ENCODE results near the gene CCR7. TPM values are rescaled to one million over a fixed set of nuclear protein-coding genes. Genes with fewer than 3 reads are reported as not detected.

CCR7 gene
- total and polyA plus RNA-seq, 2 of the 13 experiments (the other 11 are each of a cell fraction or from before 2014, with no cell fraction given): 0.04 to 0.53 TPM

GRCh38 chr17:40524243-40524965 is 40.9 kb downstream of the CCR7 start (continued):
- TF ChIP-seq CREBL2 (CRISPR knock-in tag; IDR thresholded peaks at IDR 0.05; ENCODE audit: borderline replicate concordance): no peak
- peak; percentile 45; the same call in 1 of the 2 replicates for TF ChIP-seq HMG20A (CRISPR knock-in tag; IDR thresholded peaks at IDR 0.05; ENCODE audit: borderline replicate concordance)
- no peak for TF ChIP-seq SAFB2 (CRISPR knock-in tag; IDR thresholded peaks at IDR 0.05; ENCODE audit: borderline replicate concordance, low read depth)

- no peak overlapping the region for H3K27ac ChIP-seq (ENCODE audit: extremely low read length, insufficient read depth, low read length)
- no peaks in the 10 kb centered on the region for H4K20me1 ChIP-seq (ENCODE audit: insufficient read depth, low read length)
- no peak overlapping the region for H2AFZ ChIP-seq (ENCODE audit: low read length)
- H3K4me3 ChIP-seq (replicated peaks in 1 of 3; ENCODE audit: insufficient read depth in 1 of 3, low read depth in 2 of 3, low read length in 3 of 3): no peak overlapping the region
- H3K4me1 ChIP-seq (ENCODE audit: insufficient read depth, low read length): peaks cover 55% of the 10 kb centered on the region
- 80% methylated on average over 5 of the region's 5 CpGs for WGBS (ENCODE audit: low lambda C conversion rate)
- no peak overlapping the region for H3K4me2 ChIP-seq (ENCODE audit: low read depth, low read length)
- no peaks in the 10 kb centered on the region for H3K79me2 ChIP-seq (ENCODE audit: insufficient read depth, low read length)
- in situ Hi-C loops (cut with HindIII; ENCODE audit: extremely low pct_ligation_motif_present, low pct_unique_long_range_greater_than_20kb): no loop called here
- no peak overlapping the region for H3K9ac ChIP-seq (ENCODE audit: insufficient read depth, low read depth, low read length)
- TF ChIP-seq IRF1 (CRISPR knock-in tag; IDR thresholded peaks at IDR 0.05; ENCODE audit: low read depth): no peak
- TF ChIP-seq ZNF746 (CRISPR knock-in tag; IDR thresholded peaks at IDR 0.05): no peak
- TF ChIP-seq MIXL1 (CRISPR knock-in tag; IDR thresholded peaks at IDR 0.05): no peak
- TF ChIP-seq ZNF256 (CRISPR knock-in tag; conservative IDR thresholded peaks at IDR 0.05): no peak
- no peak for TF ChIP-seq ZNF672 (CRISPR knock-in tag; IDR thresholded peaks at IDR 0.05)
- TF ChIP-seq CAMTA2 (CRISPR knock-in tag; IDR thresholded peaks at IDR 0.05; ENCODE audit: borderline replicate concordance): no peak
- no peak for TF ChIP-seq TEAD3 (CRISPR knock-in tag; optimal IDR thresholded peaks at IDR 0.05; ENCODE audit: borderline replicate concordance)
- TF ChIP-seq, protein P1, sequence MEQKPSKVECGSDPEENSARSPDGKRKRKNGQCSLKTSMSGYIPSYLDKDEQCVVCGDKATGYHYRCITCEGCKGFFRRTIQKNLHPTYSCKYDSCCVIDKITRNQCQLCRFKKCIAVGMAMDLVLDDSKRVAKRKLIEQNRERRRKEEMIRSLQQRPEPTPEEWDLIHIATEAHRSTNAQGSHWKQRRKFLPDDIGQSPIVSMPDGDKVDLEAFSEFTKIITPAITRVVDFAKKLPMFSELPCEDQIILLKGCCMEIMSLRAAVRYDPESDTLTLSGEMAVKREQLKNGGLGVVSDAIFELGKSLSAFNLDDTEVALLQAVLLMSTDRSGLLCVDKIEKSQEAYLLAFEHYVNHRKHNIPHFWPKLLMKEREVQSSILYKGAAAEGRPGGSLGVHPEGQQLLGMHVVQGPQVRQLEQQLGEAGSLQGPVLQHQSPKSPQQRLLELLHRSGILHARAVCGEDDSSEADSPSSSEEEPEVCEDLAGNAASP (CRISPR knock-in tag; IDR thresholded peaks at IDR 0.05; ENCODE audit: borderline replicate concordance): no peak
- TF ChIP-seq ZNF501 (CRISPR knock-in tag; IDR thresholded peaks at IDR 0.05): no peak
- no peak for TF ChIP-seq CEBPB (IDR thresholded peaks at IDR 0.05; ENCODE audit: borderline replicate concordance, low read depth, low read length)
- TF ChIP-seq ZNF660 (CRISPR knock-in tag; IDR thresholded peaks at IDR 0.05; ENCODE audit: borderline replicate concordance, low read depth): no peak
- TF ChIP-seq CBX2 (IDR thresholded peaks at IDR 0.05; ENCODE audit: low read depth, low read length): no peak
- no peak for TF ChIP-seq CBX2 (CRISPR knock-in tag; IDR thresholded peaks at IDR 0.05; ENCODE audit: low read depth)
- no peak for TF ChIP-seq KMT2A (CRISPR knock-in tag; IDR thresholded peaks at IDR 0.05)
- no peak for TF ChIP-seq ZFP1 (CRISPR knock-in tag; IDR thresholded peaks at IDR 0.05)
- TF ChIP-seq, protein P2, sequence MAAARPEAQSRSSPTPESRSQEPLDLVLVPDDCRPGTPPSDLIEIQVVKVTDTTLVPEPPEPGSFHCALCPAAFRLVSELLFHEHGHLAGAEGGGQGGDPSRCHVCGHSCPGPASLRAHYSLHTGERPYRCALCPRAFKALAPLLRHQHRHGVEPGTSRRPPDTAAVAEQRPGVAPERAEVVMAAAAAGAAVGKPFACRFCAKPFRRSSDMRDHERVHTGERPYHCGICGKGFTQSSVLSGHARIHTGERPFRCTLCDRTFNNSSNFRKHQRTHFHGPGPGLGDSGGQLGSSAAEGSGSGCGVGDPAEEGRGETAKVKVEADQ (CRISPR knock-in tag; IDR thresholded peaks at IDR 0.05; ENCODE audit: borderline replicate concordance): no peak
- TF ChIP-seq MAF1 (CRISPR knock-in tag; IDR thresholded peaks at IDR 0.05; ENCODE audit: borderline replicate concordance): no peak
- TF ChIP-seq ZNF530 (CRISPR knock-in tag; IDR thresholded peaks at IDR 0.05; ENCODE audit: low read depth): no peak
- H3K9me3 ChIP-seq (ENCODE audit: low read length): peaks cover 11% of the 10 kb centered on the region
- H3K36me3 ChIP-seq (replicated peaks in 1 of 2; ENCODE audit: control insufficient read depth in 1 of 2, insufficient read depth in 2 of 2, low read length in 2 of 2): no peaks in the 10 kb centered on the region
- DNase-seq (ENCODE audit: low spot score) (no peak), ATAC-seq (no peak), FAIRE-seq (no peak)
- POLR2A ChIA-PET: no interaction called here
- H3K27me3 ChIP-seq (ENCODE audit: control insufficient read depth in 1 of 2, insufficient read depth in 2 of 2, low read length in 2 of 2): no peaks in the 10 kb centered on the region
- BruUV-seq (replicated peaks): no TSS peak
- intact Hi-C loops (cut with micrococcal nuclease; ENCODE audit: unreplicated experiment): no loop called here
- CTCF ChIA-PET (ENCODE audit: low intra/inter-chr PET ratio, low total read pairs): no interaction called here
Measured at GRCh38 chr17:40522961-40523310, 42.3 kb downstream of the CCR7 start.
